PC-9 (cell line): ENCODE results near the gene PHACTR1. TPM values are rescaled to one million over a fixed set of nuclear protein-coding genes. Genes with fewer than 3 reads are reported as not detected.

Source experiments
- BruUV-seq: library from RNA; stranded (reverse); fragments of 400-500 nt; replicated peaks from 2 replicates; lab custom pipeline; 2021; lab: Mats Ljungman, UMichigan
- CTCF ChIA-PET: fragments of 300-600 bp; sonication (Branson Sonifier 250); formaldehyde crosslinking; loops from one replicate; lab custom pipeline; 2022; ENCODE audit warnings: antibody characterized with exemption; lab: Charles Lee
- POLR2A ChIA-PET: fragments of 300-600 bp; sonication (Branson Sonifier 250); formaldehyde crosslinking; loops from one replicate; lab custom pipeline; 2022; ENCODE audit warnings: antibody characterized with exemption; ENCODE audit not compliant: unreplicated experiment; lab: Charles Lee
- DNase-seq, 2 experiments: peaks; one replicate each; pipeline versions ENCODE4 v3.0.0 to v3.0.0-alpha.2; 2015 to 2022; ENCODE audit warnings: mixed read lengths in 1 of 2
- H2AFZ ChIP-seq: fragments of 200-600 bp; sonication (generic); 2 replicates; pipeline ENCODE4 v1.8.1; 2017; ENCODE audit warnings: antibody characterized with exemption
- H3F3A ChIP-seq: fragments of 200-600 bp; sonication (generic); 2 replicates; pipeline ENCODE4 v1.8.1; 2017; ENCODE audit warnings: antibody characterized with exemption, mild to moderate bottlenecking, low read depth; ENCODE audit not compliant: insufficient read depth
- H3K27ac ChIP-seq: fragments of 200-600 bp; sonication (generic); 2 replicates; pipeline ENCODE4 v1.6.1; 2016; ENCODE audit warnings: mixed run types
- H3K27me3 ChIP-seq: fragments of 200-600 bp; sonication (generic); 2 replicates; pipeline ENCODE4 v1.6.1; 2016; ENCODE audit warnings: low read depth, mixed run types; ENCODE audit not compliant: insufficient read depth
- H3K36me3 ChIP-seq: fragments of 200-600 bp; sonication (generic); 2 replicates; pipeline ENCODE4 v1.6.1; 2016; ENCODE audit warnings: low read depth, mixed run types
- H3K4me1 ChIP-seq: fragments of 200-600 bp; sonication (generic); replicated peaks from 2 replicates; pipeline ENCODE4 v1.6.1; 2016; ENCODE audit warnings: mixed run types; ENCODE audit not compliant: insufficient read depth
- H3K4me2 ChIP-seq: fragments of 200-600 bp; sonication (generic); 2 replicates; pipeline ENCODE4 v1.6.1; 2017; ENCODE audit warnings: mixed run types
- H3K4me3 ChIP-seq: fragments of 200-600 bp; sonication (generic); 2 replicates; pipeline ENCODE4 v1.6.1; 2016; ENCODE audit warnings: mixed run types
- H3K79me2 ChIP-seq: fragments of 200-600 bp; sonication (generic); 2 replicates; pipeline ENCODE4 v1.6.1; 2017; ENCODE audit warnings: low read depth, mixed run types
- H3K9me2 ChIP-seq: fragments of 200-600 bp; sonication (generic); 2 replicates; pipeline ENCODE4 v1.8.1; 2017; ENCODE audit warnings: mild to moderate bottlenecking; ENCODE audit not compliant: insufficient read depth
- H3K9me3 ChIP-seq: fragments of 200-600 bp; sonication (generic); 2 replicates; pipeline ENCODE4 v1.8.1; 2016; ENCODE audit warnings: low read depth; ENCODE audit not compliant: insufficient read depth
- H4K20me1 ChIP-seq: fragments of 200-600 bp; sonication (generic); 2 replicates; pipeline ENCODE4 v1.8.1; 2017; ENCODE audit not compliant: insufficient read depth
- EZH2 ChIP-seq: fragments of 200-600 bp; sonication (generic); IDR thresholded peaks from 2 replicates; pipeline ENCODE4 v1.8.0; 2017; ENCODE audit warnings: antibody characterized with exemption, low read depth
- intact Hi-C: fragments of 100-400 bp; cut with micrococcal nuclease; formaldehyde crosslinking; loops from one replicate; pipeline ENCODE4 v1.10.0; 2022; ENCODE audit not compliant: unreplicated experiment
- total RNA-seq: library from RNA; stranded (reverse); gene quantifications from 2 replicates; pipeline ENCODE4 v1.2.3, GENCODE V29; 2021
- TF ChIP-seq, protein P1 (sequence below): fragments of 200-600 bp; sonication (generic); conservative IDR thresholded peaks from 2 replicates; pipeline ENCODE4 v1.6.1; 2017; ENCODE audit warnings: mixed run types, antibody characterized with exemption, mild to moderate bottlenecking, moderate library complexity

Gene PHACTR1
- total RNA-seq, 1 experiment from 2014 or later, result not detected

DNA sequence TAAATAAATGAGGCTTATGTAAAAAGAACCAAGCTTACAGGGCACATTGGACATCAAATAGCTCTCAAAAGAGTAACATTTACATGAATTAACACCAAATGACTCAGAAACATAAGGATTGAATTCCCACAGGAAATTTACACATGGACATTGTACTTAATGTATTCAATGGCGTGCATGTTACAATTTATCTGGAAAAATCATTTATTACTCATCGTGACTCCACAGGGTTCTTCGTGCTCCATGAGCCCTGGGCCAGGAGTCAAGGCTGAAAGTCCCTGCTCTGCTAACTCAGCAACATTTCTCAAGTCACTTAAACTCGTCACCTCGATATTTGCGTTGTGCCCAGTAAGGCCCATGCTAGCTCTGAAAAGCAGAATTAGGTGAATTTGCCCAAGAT, 158.5 kb downstream of the PHACTR1 start:
- TF ChIP-seq, protein P1, sequence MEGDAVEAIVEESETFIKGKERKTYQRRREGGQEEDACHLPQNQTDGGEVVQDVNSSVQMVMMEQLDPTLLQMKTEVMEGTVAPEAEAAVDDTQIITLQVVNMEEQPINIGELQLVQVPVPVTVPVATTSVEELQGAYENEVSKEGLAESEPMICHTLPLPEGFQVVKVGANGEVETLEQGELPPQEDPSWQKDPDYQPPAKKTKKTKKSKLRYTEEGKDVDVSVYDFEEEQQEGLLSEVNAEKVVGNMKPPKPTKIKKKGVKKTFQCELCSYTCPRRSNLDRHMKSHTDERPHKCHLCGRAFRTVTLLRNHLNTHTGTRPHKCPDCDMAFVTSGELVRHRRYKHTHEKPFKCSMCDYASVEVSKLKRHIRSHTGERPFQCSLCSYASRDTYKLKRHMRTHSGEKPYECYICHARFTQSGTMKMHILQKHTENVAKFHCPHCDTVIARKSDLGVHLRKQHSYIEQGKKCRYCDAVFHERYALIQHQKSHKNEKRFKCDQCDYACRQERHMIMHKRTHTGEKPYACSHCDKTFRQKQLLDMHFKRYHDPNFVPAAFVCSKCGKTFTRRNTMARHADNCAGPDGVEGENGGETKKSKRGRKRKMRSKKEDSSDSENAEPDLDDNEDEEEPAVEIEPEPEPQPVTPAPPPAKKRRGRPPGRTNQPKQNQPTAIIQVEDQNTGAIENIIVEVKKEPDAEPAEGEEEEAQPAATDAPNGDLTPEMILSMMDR, result no peak
- no peak for TF ChIP-seq EZH2
- Histone ChIP-seq H3K4me3 (no peak overlapping the region), H3K9me3 (no peaks in the 10 kb centered on the region), H3K4me2 (no peak overlapping the region), H3K27me3 (peaks cover 46% of the 10 kb centered on the region), H3K9me2 (no peaks in the 10 kb centered on the region), H3K27ac (no peak overlapping the region), H4K20me1 (no peaks in the 10 kb centered on the region), H2AFZ (no peak overlapping the region), H3K79me2 (no peaks in the 10 kb centered on the region), H3F3A (no peaks in the 10 kb centered on the region), H3K36me3 (no peaks in the 10 kb centered on the region), H3K4me1 (no peaks in the 10 kb centered on the region)
- ChIA-PET CTCF (no interaction called here), POLR2A (no interaction called here)
- intact Hi-C loops, result no loop called here
- no peak for DNase-seq
- BruUV-seq, result no TSS peak

DNA sequence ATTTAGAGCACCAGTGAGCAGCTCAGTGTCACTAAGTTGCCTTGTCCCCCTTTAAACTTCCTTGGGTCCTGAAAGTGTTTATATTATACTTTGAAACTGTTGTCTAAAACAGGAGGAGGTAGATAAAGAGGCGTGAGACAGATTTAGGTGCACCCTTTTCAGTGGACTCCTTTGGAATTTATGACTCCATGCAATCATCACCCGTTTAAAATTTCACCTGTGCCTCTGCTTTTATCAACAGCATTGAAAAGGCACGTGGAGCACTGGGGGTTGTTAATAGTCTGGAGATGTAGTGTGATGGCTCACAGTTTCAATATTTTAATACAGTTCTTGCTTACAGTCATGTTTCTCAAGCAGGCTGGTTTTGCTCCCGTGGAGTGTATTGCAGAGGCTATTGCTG, 162.2 kb downstream of the PHACTR1 start:
- Histone ChIP-seq H3K27me3 (peaks cover 53% of the 10 kb centered on the region), H4K20me1 (no peaks in the 10 kb centered on the region), H3F3A (no peaks in the 10 kb centered on the region), H3K9me3 (no peaks in the 10 kb centered on the region), H3K79me2 (no peaks in the 10 kb centered on the region), H3K27ac (no peak overlapping the region), H3K4me1 (no peaks in the 10 kb centered on the region), H3K36me3 (no peaks in the 10 kb centered on the region), H2AFZ (no peak overlapping the region), H3K9me2 (no peaks in the 10 kb centered on the region), H3K4me2 (no peak overlapping the region), H3K4me3 (no peak overlapping the region)
- POLR2A ChIA-PET, result no interaction called here
- TF ChIP-seq EZH2, result no peak
- TF ChIP-seq, protein P1, result no peak
- DNase-seq, result no peak
- CTCF ChIA-PET, result no interaction called here
- BruUV-seq, result no TSS peak
- intact Hi-C loops, result no loop called here

DNA sequence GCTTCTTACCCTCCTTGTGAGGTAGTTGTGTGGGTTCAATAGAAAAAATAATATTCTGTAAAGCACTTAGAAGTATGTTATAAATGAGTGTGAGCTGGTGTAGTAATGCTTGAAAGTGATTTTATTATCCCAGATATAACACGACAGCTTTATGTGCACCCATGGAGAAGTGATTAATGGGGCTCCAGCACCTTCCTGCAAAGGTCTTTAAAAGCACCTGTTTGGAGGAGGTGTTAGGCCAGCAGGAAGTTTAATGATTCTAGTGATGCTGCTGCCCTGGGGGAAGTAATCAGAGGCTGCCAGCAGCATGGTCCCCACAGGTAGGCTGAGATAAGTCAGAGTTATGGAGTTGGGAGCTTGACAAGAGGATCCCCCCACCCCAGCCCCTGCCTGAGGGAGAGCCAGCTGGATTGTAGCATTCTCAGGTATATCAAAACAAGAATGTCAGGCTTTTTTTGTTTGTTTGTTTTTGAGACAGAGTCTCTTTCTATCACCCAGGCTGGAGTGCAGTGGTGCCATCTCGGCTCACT, 166.3 kb downstream of the PHACTR1 start:
- POLR2A ChIA-PET, result no interaction called here
- no peak overlapping the region for H3K4me2 ChIP-seq
- H4K20me1 ChIP-seq, result no peaks in the 10 kb centered on the region
- no peak overlapping the region for H2AFZ ChIP-seq
- H3F3A ChIP-seq, result no peaks in the 10 kb centered on the region
- no peaks in the 10 kb centered on the region for H3K79me2 ChIP-seq
- no peak overlapping the region for H3K27ac ChIP-seq
- H3K36me3 ChIP-seq, result no peaks in the 10 kb centered on the region
- H3K9me2 ChIP-seq, result no peaks in the 10 kb centered on the region
- DNase-seq, result no peak
- intact Hi-C loops, result no loop called here
- H3K4me3 ChIP-seq, result no peak overlapping the region
- H3K27me3 ChIP-seq, result peaks cover 59% of the 10 kb centered on the region
- H3K4me1 ChIP-seq, result no peaks in the 10 kb centered on the region
- BruUV-seq, result no TSS peak
- CTCF ChIA-PET, result no interaction called here
- H3K9me3 ChIP-seq, result no peaks in the 10 kb centered on the region
- TF ChIP-seq, protein P1, result no peak
- TF ChIP-seq EZH2, result no peak
